GM12878 (cell line): ENCODE data around the gene IMMP2L. TPM values are rescaled to one million over a fixed set of nuclear protein-coding genes. Genes with fewer than 3 reads are reported as not detected.

ENCODE experiments used
- ATAC-seq: fragments of 200-7000 bp; cut with Tn5 transposase; 3 replicates; pipeline ENCODE4 v1.9.1; 2020; ENCODE audit warnings: mild to moderate bottlenecking, moderate library complexity
- BruUV-seq: library from RNA; stranded (reverse); fragments of 400-500 nt; replicated peaks from 2 replicates; lab custom pipeline; 2021; lab: Mats Ljungman, UMichigan
- CTCF ChIA-PET: fragments of 300-600 bp; sonication (Branson Sonifier 250); formaldehyde crosslinking; extraction: SDS; loops from one replicate; lab custom pipeline; 2021; ENCODE audit warnings: inconsistent platforms; lab: Yijun Ruan, JAX
- POLR2A ChIA-PET: fragments of 350-600 bp; formaldehyde crosslinking; extraction: SDS; loops from one replicate; lab custom pipeline; 2021; ENCODE audit warnings: inconsistent platforms; lab: Charles Lee
- RAD21 ChIA-PET: fragments of 300-600 bp; sonication (Branson Sonifier 250); formaldehyde crosslinking; loops from one replicate; lab custom pipeline; 2023; ENCODE audit warnings: antibody characterized with exemption; ENCODE audit not compliant: unreplicated experiment; lab: Charles Lee
- SMC1A ChIA-PET: fragments of 300-600 bp; sonication (Branson Sonifier 250); formaldehyde crosslinking; loops from one replicate; lab custom pipeline; 2023; ENCODE audit not compliant: unreplicated experiment, uncharacterized antibody; lab: Charles Lee
- DNase-seq: peaks from one replicate; pipeline ENCODE4 v3.0.0-alpha.2; 2011; ENCODE audit warnings: low read depth, low spot score
- FAIRE-seq: peaks from 3 replicates; lab custom pipeline; 2011; peaks lifted over from hg19 to GRCh38; lab: Jason Lieb, UNC
- H2AFZ ChIP-seq: 2 replicates; pipeline ENCODE4 v1.6.0; 2011; ENCODE audit warnings: low read depth, low read length, control low read depth; ENCODE audit not compliant: control insufficient read depth
- H3K27ac ChIP-seq: 2 replicates; pipeline ENCODE4 v1.5.1; 2011; ENCODE audit warnings: control low read depth; ENCODE audit not compliant: control insufficient read depth, insufficient read depth
- H3K27me3 ChIP-seq, 2 experiments: replicated peaks in 1 of 2; 2 replicates each; pipeline versions ENCODE4 v1.6.0 to v1.6.1; 2011; ENCODE audit warnings: low read length in 1 of 2; ENCODE audit not compliant: control insufficient read depth in 2 of 2, insufficient read depth in 2 of 2
- H3K36me3 ChIP-seq, 2 experiments: 2 replicates each; pipeline ENCODE4 v1.5.1; 2011; ENCODE audit warnings: low read length in 1 of 2; ENCODE audit not compliant: control insufficient read depth in 2 of 2, insufficient read depth in 2 of 2
- H3K4me1 ChIP-seq: 2 replicates; pipeline ENCODE4 v1.6.1; 2011; ENCODE audit warnings: mild to moderate bottlenecking, low read length, moderate library complexity, mixed read lengths; ENCODE audit not compliant: control insufficient read depth, insufficient read depth
- H3K4me2 ChIP-seq: 2 replicates; pipeline ENCODE4 v1.6.0; 2011; ENCODE audit warnings: control low read depth; ENCODE audit not compliant: control insufficient read depth, insufficient read depth
- H3K4me3 ChIP-seq: fragments of 200-600 bp; sonication (generic); 2 replicates; pipeline ENCODE4 v1.5.1; 2016
- H3K79me2 ChIP-seq: 2 replicates; pipeline ENCODE4 v1.6.0; 2011; ENCODE audit warnings: low read length; ENCODE audit not compliant: control insufficient read depth, insufficient read depth
- H3K9ac ChIP-seq: 2 replicates; pipeline ENCODE4 v1.8.0; 2011; ENCODE audit warnings: low read length, control low read depth, mixed read lengths; ENCODE audit not compliant: control insufficient read depth, insufficient read depth
- H3K9me3 ChIP-seq: replicated peaks from 3 replicates; pipeline ENCODE4 v1.5.1; 2011; ENCODE audit warnings: mild to moderate bottlenecking, low read length; ENCODE audit not compliant: control insufficient read depth, insufficient read depth
- H4K20me1 ChIP-seq: 2 replicates; pipeline ENCODE4 v1.6.0; 2011; ENCODE audit not compliant: control insufficient read depth, insufficient read depth
- ATF2 ChIP-seq: IDR thresholded peaks from 2 replicates; pipeline ENCODE4 v1.6.1; 2012; ENCODE audit warnings: low read length, inconsistent platforms
- BCL11A ChIP-seq: IDR thresholded peaks from 2 replicates; pipeline ENCODE4 v1.6.1; 2011; ENCODE audit warnings: low read depth, low read length
- CHD4 ChIP-seq: fragments of 200-600 bp; sonication (generic); IDR thresholded peaks from 2 replicates; pipeline ENCODE4 v1.6.1; 2016; ENCODE audit warnings: mild to moderate bottlenecking
- HDAC6 ChIP-seq: fragments of 200-600 bp; sonication (generic); IDR thresholded peaks from one replicate; pipeline ENCODE4 v1.8.0; 2017; ENCODE audit warnings: antibody characterized with exemption; ENCODE audit not compliant: unreplicated experiment
- JUND ChIP-seq: IDR thresholded peaks from 2 replicates; pipeline ENCODE4 v1.6.1; 2012; ENCODE audit warnings: low read depth, mild to moderate bottlenecking, low read length, improper control_type of control experiment, moderate library complexity
- NRF1 ChIP-seq: conservative IDR thresholded peaks from 2 replicates; pipeline ENCODE4 v1.6.1; 2011; ENCODE audit warnings: mild to moderate bottlenecking, low read depth, low read length, improper control_type of control experiment
- POLR2AphosphoS2 ChIP-seq: IDR thresholded peaks from 2 replicates; pipeline ENCODE4 v1.6.1; 2011; ENCODE audit warnings: low read depth, mild to moderate bottlenecking, low read length, improper control_type of control experiment, moderate library complexity
- RCOR1 ChIP-seq: conservative IDR thresholded peaks from 2 replicates; pipeline ENCODE4 v1.6.1; 2012; ENCODE audit warnings: low read depth, low read length, improper control_type of control experiment
- TBL1XR1 ChIP-seq: IDR thresholded peaks from 2 replicates; pipeline ENCODE4 v1.6.1; 2012; ENCODE audit warnings: low read depth, low read length, improper control_type of control experiment
- TCF7 ChIP-seq: IDR thresholded peaks from 2 replicates; pipeline ENCODE4 v1.6.1; 2014; ENCODE audit warnings: antibody characterized with exemption, borderline replicate concordance
- ZNF24 ChIP-seq: fragments of 450-650 bp; IDR thresholded peaks from 2 replicates; pipeline ENCODE4 v1.6.1; 2017; ENCODE audit warnings: antibody characterized with exemption, mild to moderate bottlenecking
- WGBS: methylation state at CpG from one replicate; pipeline ENCODE4 v1.1.6; 2016; ENCODE audit warnings: low lambda C conversion rate; ENCODE audit not compliant: insufficient replicate concordance, insufficient coverage; ENCODE audit errors: missing lambda C conversion rate; 5-methylcytosine and 5-hydroxymethylcytosine counted together
- in situ Hi-C: fragments of 300-500 bp; cut with MboI; formaldehyde crosslinking; loops from 9 replicates; pipeline ENCODE4 v1.14.3; 2018; ENCODE audit warnings: mixed read lengths
- intact Hi-C: fragments of 100-400 bp; cut with micrococcal nuclease; formaldehyde crosslinking; loops from one replicate; pipeline ENCODE4 v1.14.2; 2022; ENCODE audit not compliant: unreplicated experiment
- polyA plus RNA-seq, 11 experiments: library from polyadenylated mRNA; depleted of rRNA in 4 of 11; unstranded in 6 of 11; stranded (reverse) in 5 of 11; fragments of >200 nt; fragmentation: Nextera tagmentation in 4 of 11; fragmentation: Illumina TruSeq in 1 of 11; extraction: Ambion mirVana in 4 of 11; extraction: Trizol in 1 of 11; gene quantifications; 1 replicate in 1 of 11; 2 replicates in 10 of 11; pipeline versions ENCODE4 v1.2.1 to v1.2.3, GENCODE V29; 2011 to 2016; ENCODE audit warnings: inconsistent platforms in 2 of 11, missing spikeins in 2 of 11, low read depth in 1 of 11
- total RNA-seq, 4 experiments: library from RNA; depleted of rRNA in 3 of 4; stranded (reverse); fragments of >200 nt in 3 of 4; fragmentation: Illumina TruSeq in 1 of 4; extraction: Trizol in 1 of 4; gene quantifications; 2 replicates each; pipeline versions ENCODE4 v1.2.1 to v1.2.3, GENCODE V29; 2013 to 2021
- TF ChIP-seq, protein P1 (sequence below): fragments of 450-650 bp; IDR thresholded peaks from 2 replicates; pipeline ENCODE4 v1.6.1; 2017; ENCODE audit warnings: antibody characterized with exemption, mild to moderate bottlenecking, moderate library complexity

The IMMP2L gene
- total and polyA plus RNA-seq, 10 of the 15 experiments (the other 5 are each of a cell fraction or from before 2014, with no cell fraction given) = 12.6 to 46.3 (median 19.6) TPM

DNA sequence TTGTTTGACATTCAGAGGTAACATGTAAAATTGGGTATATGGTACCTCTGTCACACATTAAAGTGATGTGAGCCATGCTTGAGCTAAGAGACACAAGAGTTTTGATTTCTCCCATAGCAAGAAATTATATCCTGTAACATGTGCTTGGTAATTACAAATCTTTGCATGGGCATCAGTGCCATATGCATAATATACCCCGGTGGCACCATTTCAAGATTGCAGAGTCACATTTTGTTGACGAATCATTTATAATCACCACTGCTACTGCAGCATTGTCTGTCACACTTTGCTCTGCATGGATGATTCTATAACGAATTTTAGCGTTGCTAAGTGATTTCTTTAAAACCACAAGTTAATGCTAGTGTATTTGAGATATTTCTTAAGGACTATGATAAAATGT is 915.0 kb downstream of the IMMP2L start:
- DNase-seq (no peak), FAIRE-seq (no peak), ATAC-seq (no peak)
- ChIA-PET CTCF (no interaction called here), SMC1A (interaction anchor here (1.0 kb wide), 1 partner anchor 13 kb away, joined by 3 read pairs; no protein-coding TSS in a partner anchor), RAD21 (no interaction called here), POLR2A (no interaction called here)
- H3K36me3 ChIP-seq = no peaks in the 10 kb centered on the region
- no peak overlapping the region for H3K27ac ChIP-seq
- H4K20me1 ChIP-seq = no peaks in the 10 kb centered on the region
- in situ Hi-C loops (no loop called here), intact Hi-C loops (no loop called here)
- no peaks in the 10 kb centered on the region for H3K27me3 ChIP-seq
- no peak for TF ChIP-seq ZNF24
- TF ChIP-seq RCOR1 = no peak
- TF ChIP-seq NRF1 = no peak
- TF ChIP-seq TCF7 = no peak
- no peak for TF ChIP-seq POLR2AphosphoS2
- no peak for TF ChIP-seq ATF2
- TF ChIP-seq JUND = no peak
- TF ChIP-seq BCL11A = no peak
- TF ChIP-seq, protein P1, sequence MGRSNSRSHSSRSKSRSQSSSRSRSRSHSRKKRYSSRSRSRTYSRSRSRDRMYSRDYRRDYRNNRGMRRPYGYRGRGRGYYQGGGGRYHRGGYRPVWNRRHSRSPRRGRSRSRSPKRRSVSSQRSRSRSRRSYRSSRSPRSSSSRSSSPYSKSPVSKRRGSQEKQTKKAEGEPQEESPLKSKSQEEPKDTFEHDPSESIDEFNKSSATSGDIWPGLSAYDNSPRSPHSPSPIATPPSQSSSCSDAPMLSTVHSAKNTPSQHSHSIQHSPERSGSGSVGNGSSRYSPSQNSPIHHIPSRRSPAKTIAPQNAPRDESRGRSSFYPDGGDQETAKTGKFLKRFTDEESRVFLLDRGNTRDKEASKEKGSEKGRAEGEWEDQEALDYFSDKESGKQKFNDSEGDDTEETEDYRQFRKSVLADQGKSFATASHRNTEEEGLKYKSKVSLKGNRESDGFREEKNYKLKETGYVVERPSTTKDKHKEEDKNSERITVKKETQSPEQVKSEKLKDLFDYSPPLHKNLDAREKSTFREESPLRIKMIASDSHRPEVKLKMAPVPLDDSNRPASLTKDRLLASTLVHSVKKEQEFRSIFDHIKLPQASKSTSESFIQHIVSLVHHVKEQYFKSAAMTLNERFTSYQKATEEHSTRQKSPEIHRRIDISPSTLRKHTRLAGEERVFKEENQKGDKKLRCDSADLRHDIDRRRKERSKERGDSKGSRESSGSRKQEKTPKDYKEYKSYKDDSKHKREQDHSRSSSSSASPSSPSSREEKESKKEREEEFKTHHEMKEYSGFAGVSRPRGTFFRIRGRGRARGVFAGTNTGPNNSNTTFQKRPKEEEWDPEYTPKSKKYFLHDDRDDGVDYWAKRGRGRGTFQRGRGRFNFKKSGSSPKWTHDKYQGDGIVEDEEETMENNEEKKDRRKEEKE = no peak
- no peak for TF ChIP-seq TBL1XR1
- TF ChIP-seq HDAC6 = no peak
- TF ChIP-seq CHD4 = no peak
- no peak overlapping the region for H2AFZ ChIP-seq
- no peak overlapping the region for H3K4me2 ChIP-seq
- BruUV-seq = no TSS peak
- no peaks in the 10 kb centered on the region for H3K79me2 ChIP-seq
- WGBS = 17% methylated on average over 4 of the region's 4 CpGs
- H3K9ac ChIP-seq = no peak overlapping the region
- no peak overlapping the region for H3K4me3 ChIP-seq
- H3K9me3 ChIP-seq = no peaks in the 10 kb centered on the region
- no peaks in the 10 kb centered on the region for H3K4me1 ChIP-seq
